OCI-LY7 (cell line): Measurements from ENCODE around the gene AP4S1. TPM values are rescaled to one million over a fixed set of nuclear protein-coding genes. Genes with fewer than 3 reads are reported as not detected.

ENCODE experiments used
- BruUV-seq: library from RNA; stranded (reverse); fragments of 400-500 nt; replicated peaks from 2 replicates; lab custom pipeline; 2021; lab: Mats Ljungman, UMichigan
- CTCF ChIA-PET: fragments of 300-600 bp; sonication (Branson Sonifier 250); formaldehyde crosslinking; loops from one replicate; lab custom pipeline; 2022; ENCODE audit warnings: antibody characterized with exemption; ENCODE audit not compliant: unreplicated experiment; lab: Charles Lee
- POLR2A ChIA-PET: fragments of 300-600 bp; sonication (Branson Sonifier 250); formaldehyde crosslinking; loops from one replicate; lab custom pipeline; 2022; ENCODE audit warnings: antibody characterized with exemption; lab: Charles Lee
- DNase-seq: peaks from one replicate; pipeline ENCODE4 v3.0.0-alpha.2; 2015; ENCODE audit warnings: low spot score
- H2AFZ ChIP-seq: fragments of 200-600 bp; sonication (generic), shearing (Covaris generic); 2 replicates; pipeline ENCODE4 v1.6.1; 2014; ENCODE audit warnings: mild to moderate bottlenecking, antibody characterized with exemption, low read length, moderate library complexity
- H3K27ac ChIP-seq: fragments of 200-600 bp; sonication (generic); 2 replicates; pipeline ENCODE4 v1.5.1; 2014; ENCODE audit warnings: mixed run types, low read depth, mild to moderate bottlenecking, moderate library complexity, low read length, inconsistent platforms; ENCODE audit not compliant: poor library complexity, severe bottlenecking
- H3K36me3 ChIP-seq: fragments of 200-600 bp; sonication (generic); 2 replicates; pipeline ENCODE4 v1.6.1; 2014; ENCODE audit warnings: mild to moderate bottlenecking, antibody characterized with exemption, low read length, moderate library complexity, mixed read lengths; ENCODE audit not compliant: insufficient read depth
- H3K4me1 ChIP-seq: fragments of 200-600 bp; sonication (generic); 2 replicates; pipeline ENCODE4 v1.5.1; 2014; ENCODE audit warnings: mild to moderate bottlenecking, low read length; ENCODE audit not compliant: insufficient read depth, poor library complexity, severe bottlenecking
- H3K4me2 ChIP-seq: fragments of 200-600 bp; sonication (generic); 2 replicates; pipeline ENCODE4 v1.6.1; 2014; ENCODE audit warnings: mild to moderate bottlenecking, low read length
- H3K4me3 ChIP-seq: fragments of 200-600 bp; sonication (generic); 2 replicates; pipeline ENCODE4 v1.5.1; 2014; ENCODE audit warnings: mild to moderate bottlenecking, low read depth, low read length; ENCODE audit not compliant: poor library complexity, severe bottlenecking
- H3K79me2 ChIP-seq: fragments of 200-600 bp; sonication (generic); 2 replicates; pipeline ENCODE4 v1.6.1; 2016; ENCODE audit warnings: low read depth, mild to moderate bottlenecking, low read length, moderate library complexity, mixed read lengths; ENCODE audit not compliant: insufficient read depth
- H3K9me2 ChIP-seq: fragments of 200-600 bp; sonication (generic); 2 replicates; pipeline ENCODE4 v1.6.1; 2016; ENCODE audit warnings: mild to moderate bottlenecking, low read length, mixed read lengths; ENCODE audit not compliant: insufficient read depth
- H3K9me3 ChIP-seq: fragments of 200-600 bp; sonication (generic); 2 replicates; pipeline ENCODE4 v1.6.1; 2014; ENCODE audit warnings: mild to moderate bottlenecking, mixed run types, low read length, mixed read lengths
- H4K20me1 ChIP-seq: fragments of 200-600 bp; sonication (generic); 2 replicates; pipeline ENCODE4 v1.6.1; 2014; ENCODE audit warnings: mild to moderate bottlenecking, antibody characterized with exemption, low read length, moderate library complexity, mixed read lengths; ENCODE audit not compliant: insufficient read depth
- CTCF ChIP-seq: fragments of 200-600 bp; sonication (generic); conservative IDR thresholded peaks from 2 replicates; pipeline ENCODE4 v1.5.1; 2014; ENCODE audit warnings: mild to moderate bottlenecking, antibody characterized with exemption, low read length, moderate library complexity, mixed read lengths
- EZH2phosphoT487 ChIP-seq: fragments of 200-600 bp; sonication (generic); IDR thresholded peaks from 2 replicates; pipeline ENCODE4 v1.6.1; 2018; ENCODE audit warnings: low read depth, borderline replicate concordance, mild to moderate bottlenecking, mixed run types, antibody characterized with exemption, low read length, moderate library complexity, mixed read lengths
- intact Hi-C: fragments of 100-400 bp; cut with micrococcal nuclease; formaldehyde crosslinking; loops from one replicate; pipeline ENCODE4 v1.10.0; 2022; ENCODE audit not compliant: unreplicated experiment
- total RNA-seq, 2 experiments: library from RNA; depleted of rRNA in 1 of 2; stranded (reverse); fragments of >200 nt in 1 of 2; shearing (Covaris generic) in 1 of 2; gene quantifications; 2 replicates each; pipeline ENCODE4 v1.2.3, GENCODE V29; 2014 to 2022

Gene AP4S1
- total RNA-seq, 2 experiments from 2014 or later, result 7.6 to 10.4 TPM

- H2AFZ ChIP-seq, result no peak overlapping the region
- no peak overlapping the region for H3K4me3 ChIP-seq
- intact Hi-C loops, result no loop called here
- ChIA-PET POLR2A (interaction anchor here (0.9 to 1.0 kb wide), 2 partner anchors 11 to 320 kb away, joined by 3 to 4 read pairs; partner anchors contain the start of gene DTD2), CTCF (no interaction called here)
- no peaks in the 10 kb centered on the region for H3K9me3 ChIP-seq
- peaks cover 85% of the 10 kb centered on the region for H3K36me3 ChIP-seq
- H3K4me1 ChIP-seq, result no peaks in the 10 kb centered on the region
- no peaks in the 10 kb centered on the region for H3K79me2 ChIP-seq
- DNase-seq, result no peak
- H3K9me2 ChIP-seq, result no peaks in the 10 kb centered on the region
- H3K4me2 ChIP-seq, result no peak overlapping the region
- TF ChIP-seq CTCF, result no peak
- TF ChIP-seq EZH2phosphoT487, result no peak
- BruUV-seq, result no TSS peak
- H3K27ac ChIP-seq, result no peak overlapping the region
- no peaks in the 10 kb centered on the region for H4K20me1 ChIP-seq
These were observed 111.9 kb downstream of the AP4S1 start for GRCh38 chr14:31137214-31137889.

GRCh38 chr14:31138301-31138700 lies 112.9 kb downstream of the AP4S1 start:
- H3K79me2 ChIP-seq, result no peaks in the 10 kb centered on the region
- H3K4me1 ChIP-seq, result no peaks in the 10 kb centered on the region
- no peak for DNase-seq
- BruUV-seq, result no TSS peak
- H3K4me3 ChIP-seq, result no peak overlapping the region
- no peaks in the 10 kb centered on the region for H4K20me1 ChIP-seq
- no peaks in the 10 kb centered on the region for H3K9me2 ChIP-seq
- ChIA-PET CTCF (no interaction called here), POLR2A (interaction anchor here (0.6 to 1.0 kb wide), 3 partner anchors 32 to 319 kb away, joined by 3 to 4 read pairs (median 3); partner anchors contain the start of gene DTD2)
- H2AFZ ChIP-seq, result no peak overlapping the region
- H3K27ac ChIP-seq, result no peak overlapping the region
- TF ChIP-seq CTCF, result no peak
- TF ChIP-seq EZH2phosphoT487, result no peak
- intact Hi-C loops, result no loop called here
- no peak overlapping the region for H3K4me2 ChIP-seq
- peaks cover 84% of the 10 kb centered on the region for H3K36me3 ChIP-seq
- no peaks in the 10 kb centered on the region for H3K9me3 ChIP-seq

- H3K79me2 ChIP-seq, result no peaks in the 10 kb centered on the region
- H3K27ac ChIP-seq, result no peak overlapping the region
- no peak for DNase-seq
- ChIA-PET POLR2A (interaction anchor here (0.8 to 0.9 kb wide), 2 partner anchors 9 to 11 kb away, joined by 3 to 5 read pairs; no protein-coding TSS in a partner anchor), CTCF (no interaction called here)
- no peaks in the 10 kb centered on the region for H4K20me1 ChIP-seq
- no peaks in the 10 kb centered on the region for H3K4me1 ChIP-seq
- TF ChIP-seq EZH2phosphoT487 (no peak), CTCF (no peak)
- H2AFZ ChIP-seq, result no peak overlapping the region
- H3K9me3 ChIP-seq, result no peaks in the 10 kb centered on the region
- H3K9me2 ChIP-seq, result no peaks in the 10 kb centered on the region
- H3K4me3 ChIP-seq, result no peak overlapping the region
- no peak overlapping the region for H3K4me2 ChIP-seq
- no TSS peak for BruUV-seq
- H3K36me3 ChIP-seq, result peaks cover 86% of the 10 kb centered on the region
- intact Hi-C loops, result no loop called here
These were observed 113.9 kb downstream of the AP4S1 start for GRCh38 chr14:31139301-31139847.
